Glomerular visceral epithelial cell (primary cell): ENCODE measurements around the gene PSMD10.

ENCODE experiments used
- DNase-seq: peaks from one replicate; pipeline ENCODE4 v3.0.0-alpha.2; 2016; ENCODE audit errors: extremely low spot score

PSMD10 gene

GRCh38 chrX:108091264-108091877, at the start of gene PSMD10, which contains the start of gene ATG4A:
Gene PSMD10 (minus strand): TSS chrX:108091542. CDS start chrX:108091520, 22 bp downstream.
Gene ATG4A (plus strand): TSS chrX:108091778. CDS start chrX:108091827, 49 bp downstream.
- peak; percentile 93 for DNase-seq

GRCh38 chrX:108138814-108139702, 47.7 kb upstream of the PSMD10 start:
- no peak for DNase-seq

GRCh38 chrX:108134724-108135123, 43.4 kb upstream of the PSMD10 start:
- no peak for DNase-seq

GRCh38 chrX:108132876-108133275, 41.5 kb upstream of the PSMD10 start:
- no peak for DNase-seq

GRCh38 chrX:108132034-108132433, 40.7 kb upstream of the PSMD10 start:
- no peak for DNase-seq

- DNase-seq, result peak; percentile 0
Observed at GRCh38 chrX:108131471-108131870, 40.1 kb upstream of the PSMD10 start.

GRCh38 chrX:108130889-108131288, 39.5 kb upstream of the PSMD10 start:
- no peak for DNase-seq

GRCh38 chrX:108127152-108127551, 35.8 kb upstream of the PSMD10 start:
- no peak for DNase-seq

GRCh38 chrX:108126661-108127060, 35.3 kb upstream of the PSMD10 start:
- DNase-seq, result no peak

- DNase-seq, result no peak
Observed at GRCh38 chrX:108123591-108124366, 32.4 kb upstream of the PSMD10 start.

- DNase-seq, result peak; percentile 0
Observed at GRCh38 chrX:108122748-108123147, 31.4 kb upstream of the PSMD10 start.

GRCh38 chrX:108121291-108121690, 29.9 kb upstream of the PSMD10 start:
- DNase-seq, result no peak

- DNase-seq, result no peak
Observed at GRCh38 chrX:108117988-108118387, 26.6 kb upstream of the PSMD10 start.

- no peak for DNase-seq
Observed at GRCh38 chrX:108114541-108114940, 23.2 kb upstream of the PSMD10 start.

GRCh38 chrX:108105473-108105872, 14.1 kb upstream of the PSMD10 start:
- no peak for DNase-seq

GRCh38 chrX:108097380-108097779, 6.0 kb upstream of the PSMD10 start:
- DNase-seq, result no peak

- no peak for DNase-seq
Observed at GRCh38 chrX:108091878-108092291, 543 bp upstream of the PSMD10 start.

GRCh38 chrX:108090491-108091263, 665 bp downstream of the PSMD10 start:
- peak; percentile 11 for DNase-seq

GRCh38 chrX:108088511-108088910, 2.8 kb downstream of the PSMD10 start:
- DNase-seq, result no peak

- no peak for DNase-seq
Observed at GRCh38 chrX:108087792-108088191, 3.5 kb downstream of the PSMD10 start.

- DNase-seq, result no peak
Observed at GRCh38 chrX:108081110-108081509, 10.2 kb downstream of the PSMD10 start.
